DOHH2 (cell line): ENCODE data around the gene SLC27A2.

ENCODE experiments used
- H3F3A ChIP-seq: fragments of 200-600 bp; sonication (generic), shearing (Covaris generic); 2 replicates; pipeline ENCODE4 v1.6.0; 2016; ENCODE audit warnings: antibody characterized with exemption, mild to moderate bottlenecking; ENCODE audit not compliant: control insufficient read depth, insufficient read depth
- H3K27ac ChIP-seq: fragments of 200-600 bp; sonication (generic); 2 replicates; pipeline ENCODE4 v1.5.1; 2014; ENCODE audit warnings: low read depth, mild to moderate bottlenecking, low read length, moderate library complexity
- H3K27me3 ChIP-seq: fragments of 200-600 bp; sonication (generic); 2 replicates; pipeline ENCODE4 v1.6.1; 2014; ENCODE audit warnings: mild to moderate bottlenecking, low read length, mixed read lengths; ENCODE audit not compliant: control insufficient read depth
- H3K36me3 ChIP-seq: fragments of 200-600 bp; sonication (generic); 2 replicates; pipeline ENCODE4 v1.6.1; 2014; ENCODE audit warnings: mild to moderate bottlenecking, low read length, moderate library complexity, mixed read lengths; ENCODE audit not compliant: control insufficient read depth
- H3K4me1 ChIP-seq: fragments of 200-600 bp; sonication (generic); 2 replicates; pipeline ENCODE4 v1.6.1; 2014; ENCODE audit warnings: mild to moderate bottlenecking, low read length, mixed read lengths; ENCODE audit not compliant: control insufficient read depth
- H3K4me2 ChIP-seq: fragments of 200-600 bp; sonication (generic); 2 replicates; pipeline ENCODE4 v1.6.0; 2014; ENCODE audit warnings: mild to moderate bottlenecking, low read length, moderate library complexity
- H3K4me3 ChIP-seq: fragments of 200-600 bp; sonication (generic); 2 replicates; pipeline ENCODE4 v1.5.1; 2014; ENCODE audit warnings: mild to moderate bottlenecking, low read length, mixed read lengths
- H3K79me2 ChIP-seq: fragments of 200-600 bp; sonication (generic); 2 replicates; pipeline ENCODE4 v1.6.1; 2014; ENCODE audit warnings: mild to moderate bottlenecking, low read length, mixed read lengths; ENCODE audit not compliant: control insufficient read depth
- H3K9me2 ChIP-seq: fragments of 200-600 bp; sonication (generic); replicated peaks from 2 replicates; pipeline ENCODE4 v1.6.1; 2014; ENCODE audit warnings: mild to moderate bottlenecking, low read length, mixed read lengths; ENCODE audit not compliant: control insufficient read depth
- H3K9me3 ChIP-seq: fragments of 200-600 bp; sonication (generic); 2 replicates; pipeline ENCODE4 v1.6.1; 2014; ENCODE audit warnings: antibody characterized with exemption, low read length, mixed read lengths; ENCODE audit not compliant: control insufficient read depth, insufficient read depth
- H4K20me1 ChIP-seq: fragments of 200-600 bp; sonication (generic); 2 replicates; pipeline ENCODE4 v1.6.0; 2014; ENCODE audit warnings: low read depth, mild to moderate bottlenecking, antibody characterized with exemption, low read length, moderate library complexity; ENCODE audit not compliant: control insufficient read depth, insufficient read depth
- CTCF ChIP-seq: fragments of 200-600 bp; sonication (generic); IDR thresholded peaks from one replicate; pipeline ENCODE4 v1.5.1; 2014; ENCODE audit warnings: antibody characterized with exemption, mild to moderate bottlenecking, low read depth, low read length; ENCODE audit not compliant: poor library complexity, severe bottlenecking
- EZH2phosphoT487 ChIP-seq: fragments of 200-600 bp; sonication (generic); IDR thresholded peaks from 2 replicates; pipeline ENCODE4 v1.6.1; 2017; ENCODE audit warnings: borderline replicate concordance, mild to moderate bottlenecking, antibody characterized with exemption, low read length, moderate library complexity, mixed read lengths

Gene SLC27A2

DNA sequence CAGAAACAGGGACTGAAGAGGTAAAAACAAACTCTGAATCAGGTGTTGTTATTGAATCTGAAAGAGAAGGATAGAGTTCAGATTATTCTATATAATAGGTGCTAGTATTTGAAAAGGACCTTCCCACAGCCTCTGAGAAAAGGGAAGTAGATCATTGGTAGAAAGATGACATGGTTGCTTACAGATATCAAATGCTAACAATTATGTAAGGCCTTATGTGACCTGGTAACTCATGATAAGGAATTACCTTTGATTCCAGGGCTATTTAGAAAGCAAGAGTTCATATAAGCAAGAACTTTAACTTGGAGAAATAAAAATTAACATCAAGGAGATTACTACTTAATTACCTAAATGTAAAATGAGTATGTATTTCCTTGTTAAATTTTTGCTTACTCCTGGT is 7.6 kb downstream of the SLC27A2 start:
- no peak overlapping the region for H3K27ac ChIP-seq
- no peak overlapping the region for H3K4me3 ChIP-seq
- no peaks in the 10 kb centered on the region for H3K9me3 ChIP-seq
- no peak overlapping the region for H3K4me2 ChIP-seq
- H4K20me1 ChIP-seq: no peaks in the 10 kb centered on the region
- no peak for TF ChIP-seq CTCF
- no peak for TF ChIP-seq EZH2phosphoT487
- H3F3A ChIP-seq: no peaks in the 10 kb centered on the region
- no peaks in the 10 kb centered on the region for H3K9me2 ChIP-seq
- H3K79me2 ChIP-seq: no peaks in the 10 kb centered on the region
- H3K27me3 ChIP-seq: no peaks in the 10 kb centered on the region
- H3K4me1 ChIP-seq: peaks cover 6% of the 10 kb centered on the region
- H3K36me3 ChIP-seq: no peaks in the 10 kb centered on the region

GRCh38 chr15:50190166-50190570 is 8.2 kb downstream of the SLC27A2 start:
- Histone ChIP-seq H4K20me1 (no peaks in the 10 kb centered on the region), H3K4me3 (no peak overlapping the region), H3K9me3 (no peaks in the 10 kb centered on the region), H3K4me2 (no peak overlapping the region), H3K27me3 (no peaks in the 10 kb centered on the region), H3K4me1 (peaks cover 6% of the 10 kb centered on the region), H3K9me2 (no peaks in the 10 kb centered on the region), H3K27ac (no peak overlapping the region), H3K36me3 (no peaks in the 10 kb centered on the region), H3K79me2 (no peaks in the 10 kb centered on the region), H3F3A (no peaks in the 10 kb centered on the region)
- TF ChIP-seq CTCF: no peak
- no peak for TF ChIP-seq EZH2phosphoT487

- TF ChIP-seq EZH2phosphoT487 (no peak), CTCF (no peak)
- no peaks in the 10 kb centered on the region for H3K9me2 ChIP-seq
- H3K4me3 ChIP-seq: no peak overlapping the region
- H4K20me1 ChIP-seq: no peaks in the 10 kb centered on the region
- H3K4me2 ChIP-seq: no peak overlapping the region
- no peaks in the 10 kb centered on the region for H3K27me3 ChIP-seq
- H3K4me1 ChIP-seq: peaks cover 6% of the 10 kb centered on the region
- H3K27ac ChIP-seq: no peak overlapping the region
- H3K36me3 ChIP-seq: no peaks in the 10 kb centered on the region
- no peaks in the 10 kb centered on the region for H3F3A ChIP-seq
- H3K79me2 ChIP-seq: no peaks in the 10 kb centered on the region
- no peaks in the 10 kb centered on the region for H3K9me3 ChIP-seq
These were observed 8.7 kb downstream of the SLC27A2 start for GRCh38 chr15:50190723-50191122.

- Histone ChIP-seq H3K27me3 (no peaks in the 10 kb centered on the region), H3K9me2 (no peaks in the 10 kb centered on the region), H3K4me2 (no peak overlapping the region), H3K4me1 (peaks cover 6% of the 10 kb centered on the region), H3K79me2 (no peaks in the 10 kb centered on the region), H4K20me1 (no peaks in the 10 kb centered on the region), H3K36me3 (no peaks in the 10 kb centered on the region), H3K4me3 (no peak overlapping the region), H3F3A (no peaks in the 10 kb centered on the region), H3K9me3 (no peaks in the 10 kb centered on the region), H3K27ac (no peak overlapping the region)
- TF ChIP-seq CTCF (no peak), EZH2phosphoT487 (no peak)
These were observed 10.2 kb downstream of the SLC27A2 start for GRCh38 chr15:50192164-50192563.
